DMS79 treated with DMSO at 0.1 percent for 48 hours (cell line): ENCODE data around the gene ROPN1L.

Experiments used
- DNase-seq: peaks from one replicate; lab custom pipeline; 2025; lab: John Stamatoyannopoulos, UW

The ROPN1L gene

DNA sequence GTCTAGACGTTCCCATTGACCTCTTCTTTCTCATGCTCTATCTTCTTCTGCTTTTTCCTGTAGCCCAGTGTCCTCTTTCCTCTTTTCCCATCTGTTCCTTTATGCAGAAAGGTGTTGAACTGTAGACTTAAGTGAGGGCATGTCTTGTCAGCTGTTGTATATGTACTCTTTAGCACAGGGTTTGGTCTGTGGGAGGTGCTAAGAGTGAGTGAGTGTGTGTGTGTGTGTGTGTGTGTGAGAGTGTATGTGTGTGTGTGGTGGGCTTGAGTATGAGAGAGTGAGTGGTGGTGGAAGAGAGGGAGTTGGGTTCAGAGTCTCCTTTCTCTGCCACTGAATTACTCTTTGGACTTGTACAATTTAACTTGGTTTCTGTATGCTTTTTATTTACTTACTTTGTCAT lies 10.3 kb upstream of the ROPN1L start:
- DNase-seq = no peak

DNA sequence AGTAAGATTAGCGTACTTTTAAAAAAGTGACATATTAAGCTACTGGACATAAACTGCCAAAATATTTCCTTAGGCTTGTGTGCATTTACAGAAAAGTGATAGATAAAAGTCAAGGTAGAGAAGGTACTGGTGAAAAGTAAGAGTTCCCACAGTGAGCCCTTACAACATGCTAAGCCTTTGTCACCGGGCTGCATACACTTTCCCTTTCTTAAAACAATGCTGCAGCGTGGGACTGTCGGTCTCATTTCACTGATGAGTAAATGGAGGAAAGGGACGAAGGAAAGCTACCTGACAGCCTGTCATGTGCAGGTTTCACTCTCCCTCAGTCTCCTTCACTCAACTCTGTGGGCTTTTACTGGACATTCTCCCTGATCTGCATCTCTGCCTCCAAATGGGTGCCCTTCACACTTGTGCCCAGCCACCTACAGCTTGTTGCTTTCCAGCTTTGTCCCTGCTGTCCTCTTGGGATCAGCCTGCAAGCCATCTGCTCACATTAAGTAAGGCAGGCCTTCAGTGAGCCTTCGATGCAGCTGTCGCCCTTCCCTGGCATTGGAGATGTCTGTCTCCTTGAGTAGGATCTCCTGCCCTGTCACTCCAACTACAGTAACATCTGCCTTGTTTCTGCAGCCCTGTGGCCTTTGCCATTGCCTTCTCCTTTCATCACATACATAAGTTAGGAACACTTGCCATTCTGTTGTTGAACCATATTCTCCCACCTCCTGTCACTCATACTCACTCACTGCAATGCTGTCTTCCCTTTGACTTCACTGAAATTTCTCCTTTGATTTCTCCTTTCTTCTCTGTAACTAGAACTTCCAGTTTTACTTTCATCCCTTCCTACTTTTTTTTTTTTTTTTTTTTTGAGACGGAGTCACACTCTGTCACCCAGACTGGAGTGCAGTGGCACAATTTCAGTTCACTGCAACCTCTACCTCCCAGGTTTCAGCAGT lies 9.3 kb upstream of the ROPN1L start:
- no peak for DNase-seq

GRCh38 chr5:10434392-10434791 lies 7.3 kb upstream of the ROPN1L start:
- DNase-seq = no peak

GRCh38 chr5:10438301-10438700 lies 3.4 kb upstream of the ROPN1L start:
- no peak for DNase-seq

- DNase-seq = no peak
Measured at GRCh38 chr5:10439692-10440091, 2.0 kb upstream of the ROPN1L start.

GRCh38 chr5:10440367-10440990 lies 1.2 kb upstream of the ROPN1L start:
- DNase-seq = no peak

DNA sequence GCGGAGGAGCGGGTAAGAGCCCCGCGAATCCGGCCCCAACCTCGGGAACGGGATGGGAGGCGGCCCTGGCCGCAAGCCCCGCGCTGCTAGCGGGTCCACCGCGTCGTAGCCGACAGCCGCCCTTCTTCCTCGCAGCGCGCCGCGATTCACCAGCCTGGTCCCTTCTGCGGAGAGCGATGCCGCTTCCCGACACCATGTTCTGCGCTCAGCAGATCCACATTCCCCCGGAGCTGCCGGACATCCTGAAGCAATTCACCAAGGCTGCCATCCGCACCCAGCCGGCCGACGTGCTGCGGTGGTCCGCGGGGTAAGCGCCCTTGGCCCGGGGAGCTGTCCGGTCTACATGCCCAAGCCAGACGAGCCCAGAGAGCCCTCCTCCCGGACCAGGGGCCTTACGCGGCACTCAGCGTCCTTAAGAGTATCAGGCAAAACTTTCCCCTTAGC lies 335 bp downstream of the ROPN1L start:
- no peak for DNase-seq

GRCh38 chr5:10442576-10442975 lies 897 bp downstream of the ROPN1L start:
- no peak for DNase-seq

DNA sequence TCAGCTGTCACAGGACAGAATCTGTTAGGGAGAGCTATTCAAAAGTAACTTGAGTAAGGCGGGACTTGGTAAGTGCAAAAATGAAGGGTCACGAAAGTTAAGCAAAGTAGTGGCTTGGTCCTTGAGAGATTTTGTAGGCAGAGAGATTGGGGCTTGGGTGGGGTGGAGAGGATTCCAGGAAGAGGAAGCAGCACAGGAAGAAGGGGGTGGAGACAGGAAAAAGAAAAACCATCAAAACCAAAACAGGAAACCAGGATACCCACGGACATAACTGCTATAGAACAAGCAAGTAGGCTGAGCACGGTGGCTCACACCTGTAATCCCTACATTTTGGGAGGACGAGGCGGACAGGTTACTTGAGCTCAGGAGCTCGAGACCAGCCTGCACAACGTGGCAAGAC lies 3.7 kb downstream of the ROPN1L start:
- no peak for DNase-seq

DNA sequence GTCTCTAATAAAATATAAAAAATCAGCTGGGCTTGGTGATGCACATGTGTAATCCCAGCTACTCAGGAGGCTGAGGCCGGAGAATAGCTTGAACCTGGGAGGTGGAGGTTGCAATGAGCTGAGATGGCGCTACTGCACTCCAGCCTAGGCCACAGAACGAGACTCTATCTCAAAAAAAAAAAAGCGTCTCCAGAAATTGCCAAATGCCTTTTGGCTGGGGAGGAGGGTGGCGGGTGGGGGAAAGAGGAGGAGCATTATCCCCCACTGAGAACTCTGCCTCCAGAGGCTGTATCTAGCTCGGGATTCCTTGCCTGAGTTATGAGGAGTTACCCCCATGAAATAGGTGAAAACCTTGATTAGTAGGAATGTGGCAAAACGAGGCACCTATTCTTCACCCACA lies 4.8 kb downstream of the ROPN1L start:
- no peak for DNase-seq

DNA sequence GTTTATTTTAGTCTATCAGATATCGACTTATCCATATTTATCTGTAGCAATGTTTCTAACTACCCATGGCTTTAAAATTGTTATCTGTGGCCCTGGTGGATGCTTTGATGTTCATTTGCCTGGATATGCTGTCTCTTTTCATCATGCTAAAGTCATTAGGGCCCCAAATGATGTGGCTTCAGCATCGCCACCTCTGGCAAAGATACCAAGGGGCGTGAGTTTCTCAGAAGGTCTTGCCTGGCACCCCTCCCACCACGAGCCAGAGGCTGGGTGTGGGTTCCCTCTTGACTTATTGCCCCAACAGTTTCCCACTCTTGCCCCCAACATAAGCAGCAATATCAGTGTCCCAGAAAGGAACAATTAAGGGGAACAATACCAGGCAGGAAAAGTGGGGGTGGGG lies 5.4 kb downstream of the ROPN1L start:
- no peak for DNase-seq

GRCh38 chr5:10448754-10449360 lies 7.2 kb downstream of the ROPN1L start:
- DNase-seq = no peak

DNA sequence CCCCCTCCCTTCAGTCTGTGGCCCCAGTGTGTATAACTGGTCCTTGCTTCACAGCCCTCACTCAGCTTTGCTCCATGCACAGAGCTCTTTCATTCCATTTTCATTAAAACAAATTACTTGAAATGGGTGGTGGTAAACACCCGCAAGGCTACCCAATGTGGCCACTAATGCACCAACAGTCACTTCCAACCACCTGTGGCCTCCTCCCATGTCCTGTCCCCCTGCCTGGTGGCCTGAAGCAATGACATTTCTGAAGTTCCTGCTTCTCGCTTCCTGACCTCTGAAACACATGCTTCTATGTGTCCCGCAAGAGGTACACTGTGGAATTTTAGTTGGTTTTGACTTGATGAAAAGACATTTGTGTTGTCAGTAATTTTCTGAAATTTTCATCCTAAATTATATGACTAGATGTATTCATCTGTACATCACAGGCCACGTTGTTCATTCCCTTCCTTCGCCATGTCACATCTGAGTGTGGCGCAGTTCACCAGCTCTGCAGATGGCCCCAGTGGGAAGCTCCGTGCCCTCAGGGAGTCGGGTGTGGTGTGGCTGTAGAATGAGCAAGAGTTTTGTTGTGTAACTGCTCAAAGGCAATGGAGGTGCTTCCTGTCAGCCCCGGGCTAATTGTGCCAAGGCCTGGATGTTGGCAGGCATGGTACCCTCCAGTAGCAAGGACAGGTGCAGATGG lies 9.6 kb downstream of the ROPN1L start:
- DNase-seq = no peak

DNA sequence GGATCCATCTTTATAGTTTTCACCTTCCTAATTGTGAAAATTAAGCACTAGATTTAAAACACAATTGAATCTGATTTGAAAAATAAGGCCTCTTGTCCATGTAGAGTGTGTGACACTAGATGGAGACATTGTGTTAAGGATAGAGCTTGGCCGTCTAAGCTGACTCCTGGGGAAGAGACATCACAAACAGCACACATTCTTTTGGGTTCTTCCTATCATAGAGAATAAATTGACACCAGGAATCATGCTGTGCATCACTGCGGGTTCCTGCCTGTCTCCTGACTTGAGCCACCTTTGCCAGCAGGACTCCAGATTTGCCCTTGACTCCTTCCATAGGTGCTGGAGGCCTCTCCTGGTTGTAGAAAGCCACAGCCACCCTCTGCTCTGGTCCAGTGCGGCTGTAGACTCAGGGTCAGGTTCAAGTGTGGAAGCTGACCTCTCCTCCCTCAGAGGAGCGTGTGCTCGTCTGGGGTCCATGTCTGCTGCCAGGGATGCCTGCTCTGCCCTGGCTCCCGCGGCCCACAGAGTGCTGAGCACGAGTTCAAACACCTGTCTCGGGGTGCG lies 11.2 kb downstream of the ROPN1L start:
- peak; percentile 64 for DNase-seq

GRCh38 chr5:10453545-10453944 lies 11.9 kb downstream of the ROPN1L start:
- DNase-seq = no peak

DNA sequence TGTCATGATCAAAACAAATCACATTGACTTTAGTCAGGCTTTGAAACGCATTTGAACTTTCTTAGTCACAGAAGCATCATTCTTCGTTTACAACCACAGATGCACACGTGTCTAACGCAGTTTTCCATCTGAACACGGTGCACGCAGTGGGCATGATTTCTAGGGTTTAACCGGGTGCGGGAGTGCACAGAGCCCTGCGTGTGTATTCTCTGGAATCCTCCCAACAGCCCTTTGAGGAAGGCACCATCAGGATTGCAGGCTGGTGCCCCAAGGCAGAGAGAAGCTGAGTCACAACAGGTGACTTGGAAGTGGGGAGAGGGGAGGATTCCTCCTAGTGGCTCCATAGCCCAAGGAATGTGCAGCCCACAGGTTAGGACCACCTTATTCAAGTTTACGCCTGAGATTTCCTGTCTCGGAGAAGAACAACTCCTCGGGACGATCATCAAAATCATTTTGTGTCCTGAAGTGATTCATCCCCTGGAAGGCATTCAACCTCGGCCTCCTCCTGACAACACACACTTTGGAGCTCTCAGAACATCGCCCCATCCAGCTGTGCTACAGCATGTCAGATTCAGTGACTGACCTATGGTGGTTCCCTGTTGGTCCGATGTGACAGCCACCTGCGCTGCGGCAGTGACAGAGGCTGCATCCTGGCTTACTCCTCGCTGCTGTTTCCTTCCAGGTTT lies 13.1 kb downstream of the ROPN1L start:
- DNase-seq = no peak

GRCh38 chr5:10455277-10455670 lies 13.6 kb downstream of the ROPN1L start:
- DNase-seq = no peak

GRCh38 chr5:10456583-10457420 lies 15.1 kb downstream of the ROPN1L start:
- no peak for DNase-seq

- no peak for DNase-seq
Measured at GRCh38 chr5:10457682-10458574, 16.2 kb downstream of the ROPN1L start.
